Loucy (cell line): ENCODE measurements around the gene ITSN2.

ENCODE experiments used
- H2AFZ ChIP-seq: fragments of 200-600 bp; sonication (generic); 2 replicates; pipeline ENCODE4 v1.6.0; 2016; ENCODE audit warnings: antibody characterized with exemption, mild to moderate bottlenecking, low read length, moderate library complexity
- H3F3A ChIP-seq: fragments of 200-600 bp; 2 replicates; pipeline ENCODE4 v1.6.0; 2016; ENCODE audit warnings: antibody characterized with exemption, low read depth, mild to moderate bottlenecking
- H3K27me3 ChIP-seq: fragments of 200-600 bp; sonication (generic); 2 replicates; pipeline ENCODE4 v1.6.1; 2014; ENCODE audit warnings: low read length, mild to moderate bottlenecking; ENCODE audit not compliant: insufficient read depth, poor library complexity, severe bottlenecking
- H3K36me3 ChIP-seq: fragments of 200-600 bp; sonication (generic); 2 replicates; pipeline ENCODE4 v1.6.1; 2016; ENCODE audit warnings: low read length; ENCODE audit not compliant: insufficient read depth
- H3K4me1 ChIP-seq: fragments of 200-600 bp; sonication (generic); 2 replicates; pipeline ENCODE4 v1.5.1; 2014; ENCODE audit warnings: low read length, mild to moderate bottlenecking; ENCODE audit not compliant: insufficient read depth, poor library complexity, severe bottlenecking
- H3K4me2 ChIP-seq: fragments of 200-600 bp; sonication (generic); 2 replicates; pipeline ENCODE4 v1.6.0; 2014; ENCODE audit warnings: antibody characterized with exemption, low read length, low read depth, mild to moderate bottlenecking; ENCODE audit not compliant: poor library complexity, severe bottlenecking
- H3K4me3 ChIP-seq: fragments of 200-600 bp; sonication (generic); 2 replicates; pipeline ENCODE4 v1.5.1; 2014; ENCODE audit warnings: low read length, mild to moderate bottlenecking, mixed read lengths; ENCODE audit not compliant: poor library complexity, severe bottlenecking
- H3K79me2 ChIP-seq: fragments of 200-600 bp; sonication (generic); 2 replicates; pipeline ENCODE4 v1.6.1; 2014; ENCODE audit warnings: low read length; ENCODE audit not compliant: insufficient read depth
- H3K9ac ChIP-seq: fragments of 200-600 bp; sonication (generic); 2 replicates; pipeline ENCODE4 v1.6.0; 2014; ENCODE audit warnings: mild to moderate bottlenecking, low read depth, low read length, moderate library complexity; ENCODE audit not compliant: poor library complexity, severe bottlenecking
- H3K9me2 ChIP-seq: fragments of 200-600 bp; sonication (generic); replicated peaks from 2 replicates; pipeline ENCODE4 v1.6.1; 2016; ENCODE audit warnings: low read depth, low read length, mixed read lengths
- H3K9me3 ChIP-seq: fragments of 200-600 bp; sonication (generic); 2 replicates; pipeline ENCODE4 v1.6.1; 2014; ENCODE audit warnings: mild to moderate bottlenecking, antibody characterized with exemption, low read length, low read depth; ENCODE audit not compliant: insufficient read depth
- H4K20me1 ChIP-seq: fragments of 200-600 bp; sonication (generic); 2 replicates; pipeline ENCODE4 v1.6.0; 2014; ENCODE audit warnings: antibody characterized with exemption, low read length, mild to moderate bottlenecking; ENCODE audit not compliant: insufficient read depth, poor library complexity, severe bottlenecking
- CTCF ChIP-seq: fragments of 200-600 bp; sonication (generic); conservative IDR thresholded peaks from 2 replicates; pipeline ENCODE4 v1.5.1; 2014; ENCODE audit warnings: mild to moderate bottlenecking, antibody characterized with exemption, low read length
- EZH2phosphoT487 ChIP-seq: fragments of 200-600 bp; IDR thresholded peaks from 2 replicates; pipeline ENCODE4 v1.6.1; 2018; ENCODE audit warnings: antibody characterized with exemption, mild to moderate bottlenecking, moderate library complexity, borderline replicate concordance

Gene ITSN2

GRCh38 chr2:24392542-24393059, 32.3 kb upstream of the ITSN2 start:
- Histone ChIP-seq H3K4me3 (no peak overlapping the region), H3K9me2 (no peaks in the 10 kb centered on the region), H3K27me3 (no peaks in the 10 kb centered on the region), H3K4me1 (peaks cover 10% of the 10 kb centered on the region), H3K9ac (no peak overlapping the region), H3K79me2 (no peaks in the 10 kb centered on the region), H4K20me1 (no peaks in the 10 kb centered on the region), H3F3A (no peaks in the 10 kb centered on the region), H2AFZ (0 out of 2 replicates have a peak overlapping the region, but pooled peaks have one; percentile 46), H3K4me2 (no peak overlapping the region), H3K9me3 (no peaks in the 10 kb centered on the region), H3K36me3 (no peaks in the 10 kb centered on the region)
- TF ChIP-seq CTCF (no peak), EZH2phosphoT487 (no peak)

GRCh38 chr2:24385366-24385765, 25.0 kb upstream of the ITSN2 start:
- Histone ChIP-seq H4K20me1 (no peaks in the 10 kb centered on the region), H3K9ac (no peak overlapping the region), H3K9me2 (no peaks in the 10 kb centered on the region), H3K36me3 (no peaks in the 10 kb centered on the region), H3K79me2 (no peaks in the 10 kb centered on the region), H3K27me3 (no peaks in the 10 kb centered on the region), H3K4me2 (no peak overlapping the region), H3K4me3 (no peak overlapping the region), H2AFZ (no peak overlapping the region), H3K9me3 (no peaks in the 10 kb centered on the region), H3F3A (no peaks in the 10 kb centered on the region), H3K4me1 (no peaks in the 10 kb centered on the region)
- no peak for TF ChIP-seq EZH2phosphoT487

- Histone ChIP-seq H3K9ac (no peak overlapping the region), H3K4me3 (no peak overlapping the region), H3K27me3 (no peaks in the 10 kb centered on the region), H3K4me2 (no peak overlapping the region), H3K9me2 (no peaks in the 10 kb centered on the region), H4K20me1 (no peaks in the 10 kb centered on the region), H2AFZ (0 out of 2 replicates have a peak overlapping the region, but pooled peaks have one; percentile 20), H3K79me2 (no peaks in the 10 kb centered on the region), H3F3A (no peaks in the 10 kb centered on the region), H3K4me1 (no peaks in the 10 kb centered on the region), H3K36me3 (no peaks in the 10 kb centered on the region), H3K9me3 (no peaks in the 10 kb centered on the region)
- TF ChIP-seq CTCF (peak; percentile 61), EZH2phosphoT487 (no peak)
Measured at GRCh38 chr2:24382363-24383073, 22.2 kb upstream of the ITSN2 start.

GRCh38 chr2:24380820-24381219, 20.5 kb upstream of the ITSN2 start:
- Histone ChIP-seq H3K9ac (no peak overlapping the region), H3K4me1 (no peaks in the 10 kb centered on the region), H2AFZ (peak overlapping the region; percentile 42; the same call in 1 of the 2 replicates), H3K27me3 (no peaks in the 10 kb centered on the region), H3K4me3 (no peak overlapping the region), H4K20me1 (no peaks in the 10 kb centered on the region), H3K4me2 (no peak overlapping the region), H3F3A (no peaks in the 10 kb centered on the region), H3K36me3 (no peaks in the 10 kb centered on the region), H3K9me2 (no peaks in the 10 kb centered on the region), H3K9me3 (no peaks in the 10 kb centered on the region), H3K79me2 (no peaks in the 10 kb centered on the region)
- TF ChIP-seq CTCF: no peak
